Panc1 (cell line): ENCODE data around the gene ITPR3. TPM values are rescaled to one million over a fixed set of nuclear protein-coding genes. Genes with fewer than 3 reads are reported as not detected.
A peak's percentile ranks its signal among the peaks of the same experiment; 100 is the strongest.

Experiments
- ATAC-seq: fragments of 200-7000 bp; cut with Tn5 transposase; 2 replicates; pipeline ENCODE4 v1.9.1; 2020; ENCODE audit warnings: mild to moderate bottlenecking, moderate library complexity
- BruUV-seq: library from RNA; stranded (reverse); fragments of 400-500 nt; replicated peaks from 2 replicates; lab custom pipeline; 2021; lab: Mats Ljungman, UMichigan
- CTCF ChIA-PET: fragments of 300-600 bp; sonication (Branson Sonifier 250); formaldehyde crosslinking; loops from one replicate; lab custom pipeline; 2022; ENCODE audit warnings: antibody characterized with exemption; lab: Charles Lee
- POLR2A ChIA-PET: fragments of 300-600 bp; sonication (Branson Sonifier 250); formaldehyde crosslinking; loops from one replicate; lab custom pipeline; 2022; ENCODE audit warnings: antibody characterized with exemption; lab: Charles Lee
- DNase-seq: peaks from one replicate; pipeline ENCODE4 v3.0.0-alpha.2; 2010; ENCODE audit warnings: low read depth, low spot score
- H3K27ac ChIP-seq: 2 replicates; pipeline ENCODE4 v1.5.1; 2011; ENCODE audit warnings: mild to moderate bottlenecking, low read length, inconsistent platforms
- H3K27me3 ChIP-seq: fragments of 200-500 bp; sonication (Bioruptor generic); 2 replicates; pipeline ENCODE4 v1.6.0; 2014; ENCODE audit warnings: low read length, inconsistent platforms; ENCODE audit not compliant: control insufficient read depth, insufficient read depth
- H3K36me3 ChIP-seq: fragments of 200-500 bp; sonication (Bioruptor generic); 2 replicates; pipeline ENCODE4 v1.5.1; 2014; ENCODE audit warnings: inconsistent platforms, mild to moderate bottlenecking, low read length, moderate library complexity; ENCODE audit not compliant: control insufficient read depth, insufficient read depth
- H3K4me1 ChIP-seq: 2 replicates; pipeline ENCODE4 v1.5.1; 2011; ENCODE audit warnings: inconsistent platforms, mild to moderate bottlenecking, low read length, moderate library complexity; ENCODE audit not compliant: control insufficient read depth, insufficient read depth
- H3K4me3 ChIP-seq, 2 experiments: 2 replicates each; pipeline ENCODE4 v1.5.1; 2011 to 2012; ENCODE audit warnings: low read depth in 2 of 2, low read length in 2 of 2, mild to moderate bottlenecking in 2 of 2, inconsistent platforms in 1 of 2, moderate library complexity in 1 of 2
- H3K9me3 ChIP-seq: fragments of 200-500 bp; sonication (Bioruptor generic); 2 replicates; pipeline ENCODE4 v1.5.1; 2014; ENCODE audit warnings: low read depth, mild to moderate bottlenecking, inconsistent platforms, low read length, moderate library complexity; ENCODE audit not compliant: control insufficient read depth, insufficient read depth
- POLR2AphosphoS5 ChIP-seq: IDR thresholded peaks from 2 replicates; pipeline ENCODE4 v1.6.1; 2012; ENCODE audit warnings: mild to moderate bottlenecking, low read depth, low read length, moderate library complexity
- REST ChIP-seq, 2 experiments: IDR thresholded peaks; 2 replicates each; pipeline ENCODE4 v1.6.1; 2011 to 2012; ENCODE audit warnings: low read depth in 2 of 2, control low read depth in 1 of 2, low read length in 1 of 2, mild to moderate bottlenecking in 1 of 2, moderate library complexity in 1 of 2; ENCODE audit not compliant: insufficient read depth in 1 of 2
- SIN3A ChIP-seq: IDR thresholded peaks from 2 replicates; pipeline ENCODE4 v1.6.1; 2012; ENCODE audit warnings: low read depth, mild to moderate bottlenecking, low read length, moderate library complexity, borderline replicate concordance; ENCODE audit not compliant: insufficient read depth
- TCF7L2 ChIP-seq: IDR thresholded peaks from 2 replicates; pipeline ENCODE4 v1.6.1; 2011; ENCODE audit warnings: mild to moderate bottlenecking, low read depth, low read length, inconsistent platforms
- in situ Hi-C: cut with HindIII; loops from 2 replicates; pipeline ENCODE4 v1.10.0; 2016; ENCODE audit warnings: low sequenced_read_pairs, low pct_unique_long_range_greater_than_20kb
- intact Hi-C: fragments of 100-400 bp; cut with micrococcal nuclease; formaldehyde crosslinking; loops from one replicate; pipeline ENCODE4 v1.10.0; 2022; ENCODE audit not compliant: unreplicated experiment
- total RNA-seq: library from RNA; stranded (reverse); gene quantifications from one replicate; pipeline ENCODE4 v1.2.1, GENCODE V29; 2021; ENCODE audit not compliant: unreplicated experiment
- TF ChIP-seq, protein P1 (sequence below): fragments of 450-650 bp; IDR thresholded peaks from 2 replicates; pipeline ENCODE4 v1.5.1; 2017; ENCODE audit warnings: mild to moderate bottlenecking

Gene ITPR3
- total RNA-seq, 1 experiment from 2014 or later, result 65.8 TPM

DNA sequence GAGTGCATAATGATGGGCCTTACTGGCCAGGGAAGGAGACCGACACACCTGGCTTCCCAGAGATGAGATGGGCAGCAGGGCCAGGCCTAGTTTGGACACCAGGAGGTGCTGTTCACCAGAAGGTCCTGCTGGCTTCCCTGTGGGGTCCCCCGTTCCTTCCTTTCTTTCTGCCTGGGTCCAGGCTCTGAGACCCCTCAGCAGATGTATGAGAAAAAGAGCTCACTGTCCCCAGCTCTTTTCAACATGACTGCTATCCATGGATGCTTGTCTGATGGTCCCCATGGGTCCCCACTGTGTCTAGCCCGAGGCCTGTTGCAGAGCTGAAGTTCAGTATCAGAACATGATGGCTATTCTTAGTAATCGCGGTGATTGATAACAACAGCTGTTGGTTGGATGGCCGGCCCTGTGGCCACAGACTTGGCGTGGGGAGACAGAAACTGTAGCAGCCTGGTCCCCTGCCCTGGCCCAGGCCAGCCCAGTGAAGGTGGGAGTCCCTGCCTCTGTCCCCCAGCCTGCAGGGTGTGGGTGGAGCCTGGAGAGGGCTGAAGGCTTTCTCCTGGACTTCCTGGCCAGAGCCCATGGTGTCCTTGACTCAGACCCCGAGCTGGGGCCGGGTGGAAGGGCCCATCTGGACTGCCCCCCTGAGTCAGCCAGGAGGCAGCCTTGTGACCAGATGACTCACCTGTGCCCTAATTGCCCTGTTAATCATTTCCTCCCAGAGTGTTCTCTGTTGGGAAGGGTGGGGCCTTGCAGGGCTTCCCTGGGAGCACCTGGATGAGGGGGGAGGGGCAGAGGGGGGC lies 31.2 kb upstream of the ITPR3 start:
- peak; percentile 93 for DNase-seq
- Histone ChIP-seq H3K36me3 (no peaks in the 10 kb centered on the region), H3K27ac (peak overlapping the region; percentile 81), H3K9me3 (no peaks in the 10 kb centered on the region), H3K4me3 (0 out of 4 replicates have a peak overlapping the region, but pooled peaks of 1 of the 2 experiments have one; percentile 16), H3K27me3 (no peaks in the 10 kb centered on the region), H3K4me1 (peaks cover 41% of the 10 kb centered on the region)
- peak; percentile 80 for ATAC-seq
- POLR2A ChIA-PET, result interaction anchor here (0.6 kb wide), 1 partner anchor 81 kb away, joined by 7 read pairs; no protein-coding TSS in a partner anchor
- intact Hi-C loops (loop anchor here (2.0 to 5.0 kb wide), 2 partner anchors 32 to 111 kb away; partner anchors contain the start of gene ITPR3), in situ Hi-C loops (no loop called here)
- BruUV-seq, result no TSS peak
- no peak for TF ChIP-seq POLR2AphosphoS5
- 0 out of 4 replicates have a peak, but pooled peaks of 1 of the 2 experiments have one; percentile 14 for TF ChIP-seq REST (IDR thresholded peaks at IDR 0.05; ENCODE audit: insufficient read depth in 1 of 2, low read depth in 2 of 2, low read length in 1 of 2)
- TF ChIP-seq SIN3A, result no peak
- TF ChIP-seq, protein P1, sequence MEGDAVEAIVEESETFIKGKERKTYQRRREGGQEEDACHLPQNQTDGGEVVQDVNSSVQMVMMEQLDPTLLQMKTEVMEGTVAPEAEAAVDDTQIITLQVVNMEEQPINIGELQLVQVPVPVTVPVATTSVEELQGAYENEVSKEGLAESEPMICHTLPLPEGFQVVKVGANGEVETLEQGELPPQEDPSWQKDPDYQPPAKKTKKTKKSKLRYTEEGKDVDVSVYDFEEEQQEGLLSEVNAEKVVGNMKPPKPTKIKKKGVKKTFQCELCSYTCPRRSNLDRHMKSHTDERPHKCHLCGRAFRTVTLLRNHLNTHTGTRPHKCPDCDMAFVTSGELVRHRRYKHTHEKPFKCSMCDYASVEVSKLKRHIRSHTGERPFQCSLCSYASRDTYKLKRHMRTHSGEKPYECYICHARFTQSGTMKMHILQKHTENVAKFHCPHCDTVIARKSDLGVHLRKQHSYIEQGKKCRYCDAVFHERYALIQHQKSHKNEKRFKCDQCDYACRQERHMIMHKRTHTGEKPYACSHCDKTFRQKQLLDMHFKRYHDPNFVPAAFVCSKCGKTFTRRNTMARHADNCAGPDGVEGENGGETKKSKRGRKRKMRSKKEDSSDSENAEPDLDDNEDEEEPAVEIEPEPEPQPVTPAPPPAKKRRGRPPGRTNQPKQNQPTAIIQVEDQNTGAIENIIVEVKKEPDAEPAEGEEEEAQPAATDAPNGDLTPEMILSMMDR, result peak; percentile 92
- no peak for TF ChIP-seq TCF7L2
- CTCF ChIA-PET, result interaction anchor here (0.6 to 1.3 kb wide), 7 partner anchors 10 to 154 kb away, joined by 3 to 13 read pairs (median 4); partner anchors contain the start of gene BAK1

- peaks cover 44% of the 10 kb centered on the region for H3K4me1 ChIP-seq
- H3K4me3 ChIP-seq, result no peak overlapping the region
- no peaks in the 10 kb centered on the region for H3K9me3 ChIP-seq
- POLR2A ChIA-PET, result interaction anchor here (0.6 kb wide), 1 partner anchor 81 kb away, joined by 7 read pairs; no protein-coding TSS in a partner anchor
- no peaks in the 10 kb centered on the region for H3K36me3 ChIP-seq
- intact Hi-C loops, result no loop called here
- no peak for TF ChIP-seq TCF7L2
- TF ChIP-seq REST (IDR thresholded peaks at IDR 0.05; ENCODE audit: insufficient read depth in 1 of 2, low read depth in 2 of 2, low read length in 1 of 2), result no peak
- TF ChIP-seq, protein P1, result no peak
- no peak for TF ChIP-seq POLR2AphosphoS5
- no peak for TF ChIP-seq SIN3A
- ATAC-seq (peak; percentile 51), DNase-seq (no peak)
- H3K27ac ChIP-seq, result peak overlapping the region; percentile 81
- in situ Hi-C loops, result no loop called here
- CTCF ChIA-PET, result interaction anchor here (0.6 to 1.3 kb wide), 7 partner anchors 11 to 154 kb away, joined by 3 to 13 read pairs (median 6); partner anchors contain the start of gene BAK1
- H3K27me3 ChIP-seq, result no peaks in the 10 kb centered on the region
- no TSS peak for BruUV-seq
Observed at GRCh38 chr6:33590531-33591198, 30.5 kb upstream of the ITPR3 start.
